WERI-Rb-1 (cell line): ENCODE measurements around the gene AHDC1.
"Not testable (repeated sequence)": the region's sequence is repeated elsewhere in the genome, so short reads cannot be mapped to it uniquely, and the experiment has no call there.

Experiments
- DNase-seq: peaks from one replicate; pipeline ENCODE4 v3.0.0-alpha.2; 2020
- H3K27ac ChIP-seq: fragments of 250-450 bp; sonication (Bioruptor Pico); 2 replicates; pipeline ENCODE4 v1.5.1; 2020; ENCODE audit warnings: mild to moderate bottlenecking, moderate library complexity
- H3K27me3 ChIP-seq: fragments of 250-450 bp; sonication (Bioruptor Pico); 2 replicates; pipeline ENCODE4 v1.5.1; 2021; ENCODE audit warnings: mild to moderate bottlenecking, low read depth, moderate library complexity; ENCODE audit not compliant: insufficient read depth, severe bottlenecking
- H3K36me3 ChIP-seq: fragments of 250-450 bp; sonication (Bioruptor Pico); 2 replicates; pipeline ENCODE4 v1.5.1; 2020; ENCODE audit warnings: mild to moderate bottlenecking, moderate library complexity
- H3K4me3 ChIP-seq: 2 replicates; pipeline ENCODE4 v1.5.1; 2011; ENCODE audit warnings: low read depth, mild to moderate bottlenecking, control low read depth, low read length
- H3K9me3 ChIP-seq: fragments of 250-450 bp; sonication (Bioruptor Pico); 2 replicates; pipeline ENCODE4 v1.5.1; 2021; ENCODE audit warnings: mild to moderate bottlenecking, moderate library complexity; ENCODE audit not compliant: severe bottlenecking
- CTCF ChIP-seq: IDR thresholded peaks from 2 replicates; pipeline ENCODE4 v1.5.1; 2011; ENCODE audit warnings: low read depth, mild to moderate bottlenecking, control low read depth, inconsistent platforms, low read length

AHDC1 gene

GRCh38 chr1:27555700-27556424, 48.1 kb downstream of the AHDC1 start:
- Histone ChIP-seq H3K27me3 (no peaks in the 10 kb centered on the region), H3K4me3 (no peak overlapping the region), H3K27ac (peak overlapping the region; percentile 76), H3K36me3 (peaks cover 41% of the 10 kb centered on the region), H3K9me3 (no peaks in the 10 kb centered on the region)
- TF ChIP-seq CTCF = no peak
- no peak for DNase-seq

- H3K27me3 ChIP-seq = no peaks in the 10 kb centered on the region
- no peak overlapping the region for H3K4me3 ChIP-seq
- no peak overlapping the region; the same call in 1 of the 2 replicates for H3K27ac ChIP-seq
- no peak for TF ChIP-seq CTCF
- H3K9me3 ChIP-seq = no peaks in the 10 kb centered on the region
- peaks cover 49% of the 10 kb centered on the region for H3K36me3 ChIP-seq
- DNase-seq = no peak
Measured at GRCh38 chr1:27554759-27555699, 48.9 kb downstream of the AHDC1 start.

- Histone ChIP-seq H3K27ac (no peak overlapping the region; the same call in 1 of the 2 replicates), H3K36me3 (peaks cover 56% of the 10 kb centered on the region), H3K9me3 (no peaks in the 10 kb centered on the region), H3K27me3 (no peaks in the 10 kb centered on the region), H3K4me3 (no peak overlapping the region)
- no peak for TF ChIP-seq CTCF
- no peak for DNase-seq
Measured at GRCh38 chr1:27554293-27554692, 49.7 kb downstream of the AHDC1 start.

GRCh38 chr1:27553823-27554222, 50.1 kb downstream of the AHDC1 start:
- not testable (repeated sequence) for H3K27me3 ChIP-seq, H3K27ac ChIP-seq, DNase-seq, H3K4me3 ChIP-seq, H3K9me3 ChIP-seq
- H3K36me3 ChIP-seq = peaks cover 61% of the 10 kb centered on the region

- Histone ChIP-seq H3K27ac (no peak overlapping the region), H3K4me3 (no peak overlapping the region), H3K9me3 (no peaks in the 10 kb centered on the region), H3K36me3 (peaks cover 65% of the 10 kb centered on the region), H3K27me3 (no peaks in the 10 kb centered on the region)
- DNase-seq = no peak
- 0 out of 2 replicates have a peak, but pooled peaks have one; percentile 1 for TF ChIP-seq CTCF
Measured at GRCh38 chr1:27552911-27553420, 51.0 kb downstream of the AHDC1 start.

GRCh38 chr1:27551953-27552312, 52.0 kb downstream of the AHDC1 start:
- Histone ChIP-seq H3K4me3 (no peak overlapping the region), H3K9me3 (no peaks in the 10 kb centered on the region), H3K27ac (no peak overlapping the region), H3K36me3 (peaks cover 73% of the 10 kb centered on the region), H3K27me3 (no peaks in the 10 kb centered on the region)
- TF ChIP-seq CTCF = no peak
- DNase-seq = no peak
